RWPE1 (cell line): Measurements from ENCODE around the gene KCTD5.
"Not testable (repeated sequence)": the region's sequence is repeated elsewhere in the genome, so short reads cannot be mapped to it uniquely, and the experiment has no call there.

Experiments used
- CTCF ChIA-PET: fragments of 350-600 bp; sonication (Branson Sonifier 250); formaldehyde crosslinking; extraction: SDS; loops from one replicate; lab custom pipeline; 2021; lab: Yijun Ruan, JAX
- POLR2A ChIA-PET: fragments of 400-600 bp; formaldehyde crosslinking; extraction: SDS; loops from one replicate; lab custom pipeline; 2020; ENCODE audit warnings: antibody characterized with exemption; ENCODE audit not compliant: low non-redundant PET; lab: Yijun Ruan, JAX
- DNase-seq: peaks from one replicate; pipeline ENCODE4 v3.0.0; 2012; ENCODE audit warnings: low spot score
- H3K27ac ChIP-seq: fragments of 450-650 bp; 2 replicates; pipeline ENCODE4 v1.5.1; 2017
- CTCF ChIP-seq: fragments of 450-650 bp; conservative IDR thresholded peaks from 2 replicates; pipeline ENCODE4 v1.5.1; 2017; ENCODE audit warnings: low read depth, mild to moderate bottlenecking

KCTD5 gene

GRCh38 chr16:2686912-2687507 is 4.7 kb downstream of the KCTD5 start:
- CTCF ChIA-PET, result no interaction called here
- no peak for DNase-seq
- no peak for TF ChIP-seq CTCF
- H3K27ac ChIP-seq, result no peak overlapping the region
- POLR2A ChIA-PET, result no interaction called here

GRCh38 chr16:2687531-2688308 is 5.4 kb downstream of the KCTD5 start:
- ChIA-PET CTCF (no interaction called here), POLR2A (no interaction called here)
- no peak for TF ChIP-seq CTCF
- no peak for DNase-seq
- H3K27ac ChIP-seq, result no peak overlapping the region

- DNase-seq, POLR2A ChIA-PET, CTCF ChIA-PET, H3K27ac ChIP-seq: not testable (repeated sequence)
Observed at GRCh38 chr16:2689422-2689821, 7.1 kb downstream of the KCTD5 start.

- no peak for DNase-seq
- no peak for TF ChIP-seq CTCF
- H3K27ac ChIP-seq, result peak overlapping the region; percentile 12; the same call in 1 of the 2 replicates
- POLR2A ChIA-PET, result no interaction called here
- CTCF ChIA-PET, result no interaction called here
Observed at GRCh38 chr16:2689968-2690801, 7.9 kb downstream of the KCTD5 start.

- POLR2A ChIA-PET, result no interaction called here
- CTCF ChIA-PET, result no interaction called here
- no peak for TF ChIP-seq CTCF
- DNase-seq, result no peak
- no peak overlapping the region for H3K27ac ChIP-seq
Observed at GRCh38 chr16:2690852-2691251, 8.5 kb downstream of the KCTD5 start.

- ChIA-PET POLR2A (no interaction called here), CTCF (no interaction called here)
- no peak for TF ChIP-seq CTCF
- no peak for DNase-seq
- H3K27ac ChIP-seq, result peak overlapping the region; percentile 12
Observed at GRCh38 chr16:2691491-2692248, 9.3 kb downstream of the KCTD5 start.
